PFSK-1 (cell line): ENCODE results near the gene WNT3A.

Experiments used
- FOXP2 ChIP-seq: optimal IDR thresholded peaks from 2 replicates; pipeline ENCODE3; 2011; ENCODE audit warnings: borderline replicate concordance, control low read depth, inconsistent platforms; ENCODE audit not compliant: insufficient read depth; ENCODE audit errors: extremely low read length, extremely low read depth
- POLR2AphosphoS5 ChIP-seq: IDR thresholded peaks from 2 replicates; pipeline ENCODE4 v1.6.1; 2012; ENCODE audit warnings: low read depth, mild to moderate bottlenecking, control low read depth, low read length, moderate library complexity
- REST ChIP-seq, 2 experiments: IDR thresholded peaks; 2 replicates each; pipeline versions ENCODE4 v1.6.1 to v1.8.0; 2011 to 2012; ENCODE audit warnings: low read depth in 2 of 2, low read length in 2 of 2, control low read depth in 1 of 2, inconsistent platforms in 1 of 2, mild to moderate bottlenecking in 1 of 2, moderate library complexity in 1 of 2; ENCODE audit not compliant: insufficient read depth in 1 of 2
- SIN3A ChIP-seq: IDR thresholded peaks from 2 replicates; pipeline ENCODE4 v1.6.1; 2012; ENCODE audit warnings: mild to moderate bottlenecking, low read length, moderate library complexity, borderline replicate concordance; ENCODE audit not compliant: insufficient read depth
- TAF1 ChIP-seq: IDR thresholded peaks from 2 replicates; pipeline ENCODE4 v1.6.1; 2012; ENCODE audit warnings: low read length, control low read depth, borderline replicate concordance; ENCODE audit not compliant: insufficient read depth

The WNT3A gene

GRCh38 chr1:228102791-228103620 is 96.2 kb downstream of the WNT3A start, which contains the start of gene C1orf35:
C1orf35 (minus strand) TSS chr1:228103325; CDS start chr1:228103227, 98 bp downstream.
- TF ChIP-seq REST (IDR thresholded peaks at IDR 0.05; ENCODE audit: insufficient read depth in 1 of 2, low read depth in 2 of 2, low read length in 2 of 2) (no peak), SIN3A (peak; percentile 7; the same call in 1 of the 2 replicates), FOXP2 (no peak), POLR2AphosphoS5 (peak; percentile 53; the same call in 1 of the 2 replicates), TAF1 (0 out of 2 replicates have a peak, but pooled peaks have one; percentile 39)

GRCh38 chr1:228104526-228105269 is 97.9 kb downstream of the WNT3A start:
- no peak for TF ChIP-seq REST (IDR thresholded peaks at IDR 0.05; ENCODE audit: insufficient read depth in 1 of 2, low read depth in 2 of 2, low read length in 2 of 2)
- TF ChIP-seq TAF1, result no peak
- TF ChIP-seq POLR2AphosphoS5, result no peak
- TF ChIP-seq SIN3A, result no peak
- TF ChIP-seq FOXP2, result no peak

GRCh38 chr1:228105270-228105995 is 98.6 kb downstream of the WNT3A start:
- TF ChIP-seq REST (IDR thresholded peaks at IDR 0.05; ENCODE audit: insufficient read depth in 1 of 2, low read depth in 2 of 2, low read length in 2 of 2) (no peak), POLR2AphosphoS5 (0 out of 2 replicates have a peak, but pooled peaks have one; percentile 31)

- TF ChIP-seq TAF1 (no peak), REST (IDR thresholded peaks at IDR 0.05; ENCODE audit: insufficient read depth in 1 of 2, low read depth in 2 of 2, low read length in 2 of 2) (no peak), FOXP2 (no peak), SIN3A (no peak), POLR2AphosphoS5 (no peak)
Observed at GRCh38 chr1:228105996-228106799, 99.4 kb downstream of the WNT3A start.
